K562 (cell line): ENCODE results near the gene TSGA10. TPM values are rescaled to one million over a fixed set of nuclear protein-coding genes. Genes with fewer than 3 reads are reported as not detected.

Experiments used
- ATF1 ChIP-seq, 2 experiments: fragments of 450-650 bp in 1 of 2; IDR thresholded peaks; 2 replicates each; pipeline ENCODE4 v1.6.1; 2016; ENCODE audit warnings: missing compliant biosample characterization in 1 of 2, missing genetic modification characterization in 1 of 2
- BCL6 ChIP-seq: fragments of 250-450 bp; sonication (Bioruptor Pico); IDR thresholded peaks from 2 replicates; pipeline ENCODE4 v1.4.0; 2020
- CC2D1A ChIP-seq: fragments of 450-650 bp; IDR thresholded peaks from 2 replicates; pipeline ENCODE4 v1.6.1; 2017; ENCODE audit warnings: mild to moderate bottlenecking
- EGR1 ChIP-seq: fragments of 450-650 bp; conservative IDR thresholded peaks from 2 replicates; pipeline ENCODE4 v1.6.1; 2017; ENCODE audit warnings: mild to moderate bottlenecking
- GMEB1 ChIP-seq: fragments of 250-450 bp; sonication (Bioruptor Pico); IDR thresholded peaks from 2 replicates; pipeline ENCODE4 v1.4.0; 2020; ENCODE audit warnings: mild to moderate bottlenecking
- HMGN3 ChIP-seq: IDR thresholded peaks from 2 replicates; pipeline ENCODE4 v1.6.1; 2011; ENCODE audit warnings: borderline replicate concordance, low read depth, mild to moderate bottlenecking, mixed read lengths, low read length; ENCODE audit not compliant: insufficient read length; ENCODE audit errors: extremely low read depth
- HSF4 ChIP-seq: fragments of 250-450 bp; sonication (Bioruptor Pico); IDR thresholded peaks from 2 replicates; pipeline ENCODE4 v2.1.2; 2022; ENCODE audit warnings: mild to moderate bottlenecking, moderate library complexity, borderline replicate concordance
- ILF3 ChIP-seq: fragments of 450-650 bp; IDR thresholded peaks from 2 replicates; pipeline ENCODE4 v1.6.1; 2018; ENCODE audit warnings: antibody characterized with exemption, mild to moderate bottlenecking, moderate library complexity, borderline replicate concordance
- MEF2A ChIP-seq: IDR thresholded peaks from 2 replicates; pipeline ENCODE4 v1.6.1; 2011; ENCODE audit warnings: low read depth, mild to moderate bottlenecking, low read length, moderate library complexity; ENCODE audit not compliant: control insufficient read depth
- MEIS2 ChIP-seq: fragments of 450-650 bp; IDR thresholded peaks from 2 replicates; pipeline ENCODE4 v1.6.1; 2014; ENCODE audit warnings: mild to moderate bottlenecking; ENCODE audit not compliant: partially characterized antibody
- NCOA4 ChIP-seq: fragments of 450-650 bp; IDR thresholded peaks from 2 replicates; pipeline ENCODE4 v1.6.1; 2018; ENCODE audit warnings: mild to moderate bottlenecking; ENCODE audit not compliant: partially characterized antibody
- RFX1 ChIP-seq: fragments of 450-650 bp; IDR thresholded peaks from 2 replicates; pipeline ENCODE4 v1.6.1; 2016; ENCODE audit warnings: mild to moderate bottlenecking, moderate library complexity
- TAF15 ChIP-seq: fragments of 200-400 bp; formaldehyde crosslinking; IDR thresholded peaks from 2 replicates; pipeline ENCODE4 v1.6.1; 2017; ENCODE audit warnings: mild to moderate bottlenecking, low read depth, low read length, moderate library complexity
- ZFX ChIP-seq: sonication (generic); formaldehyde crosslinking; IDR thresholded peaks from 2 replicates; pipeline ENCODE4 v1.8.0; 2022; ENCODE audit warnings: mild to moderate bottlenecking, missing genetic modification reagents, moderate library complexity
- ZNF583 ChIP-seq: fragments of 250-450 bp; sonication (Bioruptor Pico); IDR thresholded peaks from 2 replicates; pipeline ENCODE4 v1.4.0; 2020
- polyA plus RNA-seq, 8 experiments: library from polyadenylated mRNA; depleted of rRNA in 4 of 8; stranded (reverse) in 5 of 8; unstranded in 3 of 8; fragments of >200 nt; fragmentation: Nextera tagmentation in 2 of 8; fragmentation: Illumina TruSeq in 1 of 8; extraction: Ambion mirVana in 2 of 8; extraction: Trizol in 1 of 8; gene quantifications; 2 replicates each; pipeline versions ENCODE4 v1.2.1 to v1.2.3, GENCODE V29; 2011 to 2014; ENCODE audit warnings: inconsistent platforms in 1 of 8, missing spikeins in 1 of 8
- total RNA-seq, 7 experiments: library from RNA; depleted of rRNA in 6 of 7; stranded (reverse); fragments of >200 nt in 6 of 7; fragmentation: Illumina TruSeq in 2 of 7; extraction: Trizol in 2 of 7; gene quantifications; 2 replicates each; pipeline versions ENCODE4 v1.2.1 to v1.2.3, GENCODE V29; 2011 to 2021; ENCODE audit warnings: low replicate concordance in 1 of 7
- TF ChIP-seq, protein P1 (sequence below): sonication (generic); formaldehyde crosslinking; IDR thresholded peaks from 2 replicates; pipeline ENCODE4 v1.8.0; 2023; ENCODE audit warnings: missing genetic modification reagents, mild to moderate bottlenecking, borderline replicate concordance
- TF ChIP-seq, protein P2 (sequence below), 2 experiments: IDR thresholded peaks; 2 replicates each; pipeline ENCODE4 v1.6.1; 2011; ENCODE audit warnings: borderline replicate concordance in 1 of 2, control low read depth in 1 of 2, low read depth in 1 of 2, low read length in 1 of 2, mild to moderate bottlenecking in 1 of 2, mixed read lengths in 1 of 2, moderate library complexity in 1 of 2; ENCODE audit not compliant: insufficient read depth in 1 of 2, insufficient read length in 1 of 2, poor library complexity in 1 of 2, severe bottlenecking in 1 of 2; ENCODE audit errors: extremely low read depth in 1 of 2

Gene TSGA10
- total and polyA plus RNA-seq, 9 of the 15 experiments (the other 6 are each of a cell fraction or from before 2014, with no cell fraction given): 2.1 to 11.3 (median 3.2) TPM

GRCh38 chr2:99141110-99142108, 13.3 kb downstream of the TSGA10 start, which contains the start of gene C2orf15 (continued):
- TF ChIP-seq, protein P1, sequence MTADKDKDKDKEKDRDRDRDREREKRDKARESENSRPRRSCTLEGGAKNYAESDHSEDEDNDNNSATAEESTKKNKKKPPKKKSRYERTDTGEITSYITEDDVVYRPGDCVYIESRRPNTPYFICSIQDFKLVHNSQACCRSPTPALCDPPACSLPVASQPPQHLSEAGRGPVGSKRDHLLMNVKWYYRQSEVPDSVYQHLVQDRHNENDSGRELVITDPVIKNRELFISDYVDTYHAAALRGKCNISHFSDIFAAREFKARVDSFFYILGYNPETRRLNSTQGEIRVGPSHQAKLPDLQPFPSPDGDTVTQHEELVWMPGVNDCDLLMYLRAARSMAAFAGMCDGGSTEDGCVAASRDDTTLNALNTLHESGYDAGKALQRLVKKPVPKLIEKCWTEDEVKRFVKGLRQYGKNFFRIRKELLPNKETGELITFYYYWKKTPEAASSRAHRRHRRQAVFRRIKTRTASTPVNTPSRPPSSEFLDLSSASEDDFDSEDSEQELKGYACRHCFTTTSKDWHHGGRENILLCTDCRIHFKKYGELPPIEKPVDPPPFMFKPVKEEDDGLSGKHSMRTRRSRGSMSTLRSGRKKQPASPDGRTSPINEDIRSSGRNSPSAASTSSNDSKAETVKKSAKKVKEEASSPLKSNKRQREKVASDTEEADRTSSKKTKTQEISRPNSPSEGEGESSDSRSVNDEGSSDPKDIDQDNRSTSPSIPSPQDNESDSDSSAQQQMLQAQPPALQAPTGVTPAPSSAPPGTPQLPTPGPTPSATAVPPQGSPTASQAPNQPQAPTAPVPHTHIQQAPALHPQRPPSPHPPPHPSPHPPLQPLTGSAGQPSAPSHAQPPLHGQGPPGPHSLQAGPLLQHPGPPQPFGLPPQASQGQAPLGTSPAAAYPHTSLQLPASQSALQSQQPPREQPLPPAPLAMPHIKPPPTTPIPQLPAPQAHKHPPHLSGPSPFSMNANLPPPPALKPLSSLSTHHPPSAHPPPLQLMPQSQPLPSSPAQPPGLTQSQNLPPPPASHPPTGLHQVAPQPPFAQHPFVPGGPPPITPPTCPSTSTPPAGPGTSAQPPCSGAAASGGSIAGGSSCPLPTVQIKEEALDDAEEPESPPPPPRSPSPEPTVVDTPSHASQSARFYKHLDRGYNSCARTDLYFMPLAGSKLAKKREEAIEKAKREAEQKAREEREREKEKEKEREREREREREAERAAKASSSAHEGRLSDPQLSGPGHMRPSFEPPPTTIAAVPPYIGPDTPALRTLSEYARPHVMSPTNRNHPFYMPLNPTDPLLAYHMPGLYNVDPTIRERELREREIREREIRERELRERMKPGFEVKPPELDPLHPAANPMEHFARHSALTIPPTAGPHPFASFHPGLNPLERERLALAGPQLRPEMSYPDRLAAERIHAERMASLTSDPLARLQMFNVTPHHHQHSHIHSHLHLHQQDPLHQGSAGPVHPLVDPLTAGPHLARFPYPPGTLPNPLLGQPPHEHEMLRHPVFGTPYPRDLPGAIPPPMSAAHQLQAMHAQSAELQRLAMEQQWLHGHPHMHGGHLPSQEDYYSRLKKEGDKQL: 0 out of 2 replicates have a peak, but pooled peaks have one; percentile 16
- TF ChIP-seq TAF15: 0 out of 2 replicates have a peak, but pooled peaks have one; percentile 23
- peak; percentile 92 for TF ChIP-seq EGR1
- peak; percentile 49; the same call in 1 of the 2 replicates for TF ChIP-seq GMEB1 (CRISPR knock-in tag)
- TF ChIP-seq MEF2A: no peak
- TF ChIP-seq RFX1: peak; percentile 83
- TF ChIP-seq MEIS2: peak; percentile 75
- no peak for TF ChIP-seq BCL6 (CRISPR knock-in tag)
- peak; percentile 16; the same call in 1 of the 2 replicates for TF ChIP-seq ZNF583
- no peak for TF ChIP-seq NCOA4
- 0 out of 2 replicates have a peak, but pooled peaks have one; percentile 12 for TF ChIP-seq ZFX (CRISPR knock-in tag)
- TF ChIP-seq HSF4 (CRISPR knock-in tag): no peak
- TF ChIP-seq ILF3: no peak
- no peak for TF ChIP-seq CC2D1A
- TF ChIP-seq ATF1 (CRISPR knock-in tag; IDR thresholded peaks at IDR 0.05): no peak
- peak; percentile 27; the same call in 1 of the 2 replicates for TF ChIP-seq ATF1 (tag; IDR thresholded peaks at IDR 0.05)
- TF ChIP-seq, protein P2, sequence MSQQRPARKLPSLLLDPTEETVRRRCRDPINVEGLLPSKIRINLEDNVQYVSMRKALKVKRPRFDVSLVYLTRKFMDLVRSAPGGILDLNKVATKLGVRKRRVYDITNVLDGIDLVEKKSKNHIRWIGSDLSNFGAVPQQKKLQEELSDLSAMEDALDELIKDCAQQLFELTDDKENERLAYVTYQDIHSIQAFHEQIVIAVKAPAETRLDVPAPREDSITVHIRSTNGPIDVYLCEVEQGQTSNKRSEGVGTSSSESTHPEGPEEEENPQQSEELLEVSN (IDR thresholded peaks at IDR 0.05; ENCODE audit: borderline replicate concordance in 1 of 2, extremely low read depth in 1 of 2, insufficient read depth in 1 of 2, insufficient read length in 1 of 2, low read depth in 1 of 2, low read length in 1 of 2, poor library complexity in 1 of 2, severe bottlenecking in 1 of 2): peak; percentile 7 to 14
- TF ChIP-seq HMGN3: peak; percentile 73
